HFF-Myc (cell line): ENCODE results near the gene LDB2.
A peak's percentile ranks its signal among the peaks of the same experiment; 100 is the strongest.

ENCODE experiments used
- DNase-seq: peaks from one replicate; pipeline ENCODE4 v3.0.0-alpha.2; 2011; ENCODE audit warnings: low read depth; ENCODE audit errors: extremely low read depth
- H3K4me3 ChIP-seq: replicated peaks from 2 replicates; pipeline ENCODE4 v1.5.1; 2011; ENCODE audit warnings: low read depth, mild to moderate bottlenecking, control low read depth, low read length
- CTCF ChIP-seq: IDR thresholded peaks from 2 replicates; pipeline ENCODE4 v1.5.1; 2012; ENCODE audit warnings: mild to moderate bottlenecking, low read depth, low read length, control low read depth; ENCODE audit errors: missing control alignments

Gene LDB2

GRCh38 chr4:16745887-16746286 lies 152.6 kb downstream of the LDB2 start:
- no peak overlapping the region for H3K4me3 ChIP-seq
- no peak for DNase-seq
- TF ChIP-seq CTCF, result no peak

GRCh38 chr4:16745009-16745635 lies 153.3 kb downstream of the LDB2 start:
- no peak for TF ChIP-seq CTCF
- peak; percentile 17 for DNase-seq
- no peak overlapping the region for H3K4me3 ChIP-seq

- TF ChIP-seq CTCF, result no peak
- H3K4me3 ChIP-seq, result no peak overlapping the region
- DNase-seq, result no peak
These were observed 157.2 kb downstream of the LDB2 start for GRCh38 chr4:16741287-16741686.

GRCh38 chr4:16739997-16740624 lies 158.3 kb downstream of the LDB2 start:
- TF ChIP-seq CTCF, result no peak
- H3K4me3 ChIP-seq, result no peak overlapping the region
- DNase-seq, result no peak

GRCh38 chr4:16738558-16738957 lies 159.9 kb downstream of the LDB2 start:
- DNase-seq, result no peak
- no peak overlapping the region for H3K4me3 ChIP-seq
- no peak for TF ChIP-seq CTCF

- H3K4me3 ChIP-seq, result no peak overlapping the region
- no peak for TF ChIP-seq CTCF
- no peak for DNase-seq
These were observed 164.9 kb downstream of the LDB2 start for GRCh38 chr4:16733509-16733908.
